ENCODE results near the gene ADAM11. TPM values are rescaled to one million over a fixed set of nuclear protein-coding genes. Genes with fewer than 3 reads are reported as not detected.

ADAM11 gene
- total and polyA plus RNA-seq, 2 of the 8 experiments (the other 6 are each of a cell fraction or from before 2014, with no cell fraction given), result 2.3 to 2.9 TPM

DNA sequence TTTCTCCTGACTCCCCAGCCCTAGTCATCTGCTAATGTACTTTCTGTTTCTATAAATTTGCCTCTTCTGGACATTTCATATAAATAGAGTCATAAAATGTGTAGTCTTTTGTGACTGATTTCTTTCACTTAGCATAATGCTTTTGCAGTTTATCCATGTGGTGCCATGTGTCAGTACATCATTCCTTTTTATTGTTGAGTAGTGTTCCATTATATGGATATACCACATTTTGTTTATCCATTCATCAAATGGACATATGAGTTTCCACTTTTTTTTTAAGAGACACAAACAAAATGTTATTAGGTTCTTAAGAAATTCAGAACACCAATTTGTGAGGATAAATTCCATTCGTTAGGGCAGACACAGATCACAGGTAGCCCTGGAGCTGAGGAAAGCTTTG lies 39.3 kb upstream of the ADAM11 start (continued):
- no peak for TF ChIP-seq JUND (IDR thresholded peaks at IDR 0.05; ENCODE audit: low read length)

Measured in H1 (cell line).